Dermis microvascular lymphatic vessel endothelial cell (primary cell): ENCODE results near the gene CT45A1. TPM values are rescaled to one million over a fixed set of nuclear protein-coding genes. Genes with fewer than 3 reads are reported as not detected.
"Not testable (repeated sequence)": the region's sequence is repeated elsewhere in the genome, so short reads cannot be mapped to it uniquely, and the experiment has no call there.

Experiments
- DNase-seq, 2 donors: peaks; one replicate each; pipeline versions ENCODE4 v3.0.0 to v3.0.0-alpha.2; 2010; ENCODE audit warnings: low read depth in 2 of 2
- total RNA-seq: library from RNA; depleted of rRNA; stranded (reverse); fragments of >200 nt; gene quantifications from 2 replicates; pipeline ENCODE4 v1.2.1, GENCODE V29; 2014

CT45A1 gene, protein sequence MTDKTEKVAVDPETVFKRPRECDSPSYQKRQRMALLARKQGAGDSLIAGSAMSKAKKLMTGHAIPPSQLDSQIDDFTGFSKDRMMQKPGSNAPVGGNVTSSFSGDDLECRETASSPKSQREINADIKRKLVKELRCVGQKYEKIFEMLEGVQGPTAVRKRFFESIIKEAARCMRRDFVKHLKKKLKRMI
- not detected in 2 replicates for total RNA-seq

DNA sequence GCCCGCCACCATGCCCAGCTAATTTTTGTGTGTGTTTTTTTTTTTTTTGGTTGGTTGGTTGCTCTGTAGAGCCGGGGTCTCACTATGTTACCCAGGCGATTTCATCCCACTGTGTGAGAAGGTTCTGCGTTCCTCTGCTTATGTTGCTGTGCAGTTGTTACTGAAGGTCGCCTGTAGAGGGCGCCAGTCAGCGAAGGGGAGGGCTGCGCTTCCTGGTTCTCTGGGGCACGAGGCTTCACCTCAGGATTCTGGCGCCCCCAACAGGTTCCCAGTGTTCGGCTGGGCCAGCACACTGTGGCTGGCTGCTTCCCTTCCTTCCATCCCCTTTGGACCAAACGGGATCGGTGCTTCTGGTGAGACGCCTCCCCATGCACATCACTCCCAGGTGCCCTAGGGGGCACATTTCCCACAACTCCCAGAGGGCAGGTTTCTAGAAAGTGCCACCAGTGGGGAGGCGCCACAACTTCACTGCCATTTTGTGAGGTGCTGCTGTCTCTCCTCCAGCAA is at the start of gene CT45A1:
Gene CT45A1, plus strand, starts transcription at position 457 of the 507 bp plus-strand sequence. CDS start 5,302 bp downstream, outside the sequence.
- not testable (repeated sequence) for DNase-seq

DNA sequence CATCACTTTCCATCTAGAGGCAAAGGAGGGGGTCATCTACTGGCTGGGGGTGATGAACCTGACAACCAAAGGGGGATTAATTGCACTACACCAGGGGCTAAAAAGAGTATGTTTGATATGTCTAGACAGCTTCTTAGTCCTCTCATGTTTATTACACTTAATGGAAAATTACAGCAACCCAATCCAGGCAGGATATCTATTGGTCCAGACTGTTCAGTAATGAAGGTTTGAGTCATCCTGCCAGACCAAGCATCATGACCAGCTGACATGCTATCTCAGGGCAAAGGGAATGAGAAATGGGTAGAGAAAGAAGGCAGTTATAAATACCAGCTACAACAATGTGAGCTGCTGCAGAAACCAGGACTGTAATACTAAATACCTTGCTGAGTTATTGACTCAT is 40.5 kb upstream of the CT45A1 start:
- not testable (repeated sequence) for DNase-seq

DNA sequence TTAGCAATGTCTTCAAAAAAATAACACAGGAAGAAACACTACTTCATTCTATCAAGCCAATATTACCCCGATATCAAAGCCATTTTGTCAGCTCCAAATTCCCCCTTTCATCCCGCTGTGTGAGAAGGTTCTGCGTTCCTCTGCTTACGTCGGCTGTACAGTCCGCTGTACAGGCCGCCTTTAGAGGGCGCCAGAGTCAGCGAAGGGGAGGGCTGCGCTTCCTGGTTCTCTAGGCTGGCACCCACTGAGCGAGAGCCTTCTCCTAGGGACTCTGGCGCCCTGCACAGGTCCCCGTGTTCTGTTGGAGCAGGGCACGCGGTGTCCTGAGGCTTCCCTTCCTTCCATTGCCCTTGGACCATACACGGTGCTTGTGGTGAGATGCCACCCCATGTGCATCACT is 25.3 kb upstream of the CT45A1 start:
- DNase-seq, result peak in 1 of 2 donors; percentile 0

DNA sequence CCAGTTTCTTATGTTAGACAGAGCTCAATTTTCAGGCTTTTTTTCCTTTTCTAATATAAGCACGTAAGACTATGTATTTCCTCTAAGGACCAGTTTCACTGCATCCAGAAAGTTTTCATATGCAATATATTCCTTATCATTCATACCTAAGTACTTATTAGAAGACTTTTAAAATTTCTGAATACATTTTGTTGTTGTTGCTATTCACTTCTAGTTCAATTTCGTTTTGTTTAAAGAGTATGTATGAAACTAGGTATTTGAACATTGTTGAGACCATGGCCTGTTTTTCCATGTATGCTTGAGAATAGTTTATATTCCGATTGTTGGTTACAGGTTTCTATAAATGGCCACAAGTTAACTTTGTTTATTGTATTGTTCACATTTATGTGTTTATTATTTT is 18.0 kb upstream of the CT45A1 start:
- no peak for DNase-seq

DNA sequence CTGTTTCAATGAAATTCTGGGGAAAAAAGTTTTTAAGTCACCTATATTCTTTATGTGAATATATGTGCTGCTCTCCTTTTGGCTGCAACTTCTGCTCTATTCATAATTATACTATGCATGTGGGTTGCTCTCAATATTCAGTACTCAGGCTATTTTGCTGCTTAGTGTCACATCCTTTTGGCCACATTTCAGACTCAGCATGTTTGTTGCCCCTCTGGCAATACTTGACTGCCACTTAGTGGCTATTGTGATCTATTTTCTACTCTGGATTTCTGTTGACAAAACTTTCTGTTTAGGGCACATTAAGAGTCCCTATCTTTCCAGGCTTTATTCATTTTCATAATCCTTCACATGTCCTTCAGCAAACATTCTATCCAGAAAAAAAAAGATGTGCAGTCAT is 15.8 kb upstream of the CT45A1 start:
- DNase-seq, result no peak

DNA sequence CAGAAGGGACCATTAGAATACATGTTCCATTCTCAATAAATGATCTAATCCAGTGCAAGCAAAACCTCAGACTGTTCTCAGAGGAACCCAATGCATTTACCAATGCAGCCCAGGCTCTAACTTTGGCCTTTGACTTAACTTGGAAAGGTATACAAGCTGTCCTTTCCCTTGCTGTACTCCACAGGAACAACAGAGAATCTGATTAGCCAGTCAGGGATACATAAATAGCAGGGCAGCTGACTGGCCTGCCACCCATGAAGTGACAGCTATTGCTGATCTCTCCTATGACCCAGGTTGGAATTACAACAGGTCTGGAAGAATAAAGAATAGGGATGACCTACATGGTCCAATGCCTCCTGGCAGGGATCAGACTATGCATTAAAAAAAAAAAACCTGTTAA is 14.5 kb upstream of the CT45A1 start:
- DNase-seq, result no peak

DNA sequence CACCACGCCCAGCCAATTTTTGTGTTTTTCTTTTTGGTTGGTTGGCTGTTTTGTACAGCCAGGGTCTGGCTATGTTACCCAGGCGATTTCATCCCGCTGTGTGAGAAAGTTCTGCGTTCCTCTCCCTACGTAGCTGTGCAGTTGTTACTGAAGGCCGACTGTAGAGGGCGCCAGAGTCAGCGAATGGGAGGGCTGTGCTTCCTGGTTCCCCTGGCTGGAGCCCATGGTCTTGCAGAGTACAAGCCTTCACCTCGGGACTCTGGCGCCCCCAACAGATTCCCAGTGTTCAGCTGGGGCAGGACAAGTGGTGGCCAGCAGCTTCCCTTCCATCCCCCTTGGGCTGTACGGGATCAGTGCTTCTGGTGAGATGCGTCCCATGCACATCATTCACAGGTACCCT is 5.6 kb upstream of the CT45A1 start:
- peak in 1 of 2 donors; percentile 5 for DNase-seq

DNA sequence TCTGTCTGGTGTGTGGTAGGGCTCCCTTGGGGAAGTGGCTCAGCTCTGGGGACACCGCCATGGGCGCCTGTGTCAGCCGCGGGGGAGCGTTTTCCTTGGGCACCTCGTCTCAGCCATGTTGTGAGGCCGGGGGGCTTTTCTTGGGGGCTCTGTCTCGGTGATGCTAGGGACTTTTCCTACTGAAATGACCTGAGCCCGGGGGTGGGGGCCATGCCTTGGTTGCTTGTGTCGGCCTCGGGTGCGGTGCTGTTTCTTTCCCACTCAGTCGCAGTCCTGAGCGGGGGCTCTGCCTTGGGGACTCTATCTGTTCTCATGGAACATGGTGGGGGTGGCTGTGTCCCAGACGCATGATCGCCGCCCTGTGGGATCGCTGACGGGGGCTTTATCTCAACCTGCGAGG is 356 bp downstream of the CT45A1 start:
- no peak for DNase-seq

DNA sequence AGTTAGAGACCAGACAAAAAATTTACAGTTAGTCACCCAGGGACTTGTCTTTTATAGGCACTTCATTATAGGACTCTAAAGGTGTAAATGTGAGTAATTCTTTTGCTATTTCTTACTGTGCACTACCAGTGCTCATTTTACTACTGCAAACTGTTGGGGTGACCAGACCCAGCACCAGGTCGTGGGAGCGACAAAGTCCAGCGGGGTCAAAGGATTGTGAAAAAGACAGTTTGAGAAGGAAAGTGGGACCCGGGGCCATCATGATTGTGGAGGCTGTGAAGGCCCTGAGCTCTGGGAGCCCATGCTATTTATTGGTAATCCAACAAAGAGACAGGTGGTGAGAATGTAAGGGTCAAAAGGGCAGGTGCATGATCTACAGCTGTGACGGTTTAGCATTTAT is 21.2 kb downstream of the CT45A1 start:
- not testable (repeated sequence) for DNase-seq

DNA sequence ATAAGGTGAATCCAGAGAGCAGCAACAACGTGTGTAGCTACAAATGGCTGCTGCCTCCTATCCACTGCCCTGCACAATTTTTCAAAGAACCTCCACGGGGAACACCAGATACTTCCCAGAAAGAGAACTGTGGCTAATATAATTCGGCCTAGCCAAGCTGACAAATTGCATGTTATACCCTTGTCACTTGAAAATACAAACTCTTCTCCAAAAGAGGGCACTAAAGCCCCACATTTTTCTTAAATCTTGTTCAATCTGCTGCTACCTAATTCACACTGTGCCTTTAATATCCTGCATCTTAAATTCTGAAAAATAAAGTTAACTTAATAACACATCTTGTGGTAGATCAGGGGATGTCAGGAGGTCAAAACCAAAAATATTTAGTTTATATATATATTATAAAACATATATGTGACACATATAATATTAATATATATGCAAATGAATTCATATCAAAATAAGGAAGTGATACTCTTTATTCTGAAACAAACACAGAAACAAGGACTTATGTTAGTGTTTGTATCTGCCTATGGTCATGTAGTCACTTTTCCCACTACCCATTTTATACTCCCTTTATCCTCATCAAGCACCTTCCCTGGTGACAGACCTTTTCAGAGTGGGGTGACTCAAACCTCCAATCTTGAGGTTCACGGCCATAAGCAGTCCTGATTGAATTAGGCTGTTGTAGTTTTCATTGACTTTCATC is 24.1 kb downstream of the CT45A1 start:
- peak in 1 of 2 donors; percentile 2 for DNase-seq

DNA sequence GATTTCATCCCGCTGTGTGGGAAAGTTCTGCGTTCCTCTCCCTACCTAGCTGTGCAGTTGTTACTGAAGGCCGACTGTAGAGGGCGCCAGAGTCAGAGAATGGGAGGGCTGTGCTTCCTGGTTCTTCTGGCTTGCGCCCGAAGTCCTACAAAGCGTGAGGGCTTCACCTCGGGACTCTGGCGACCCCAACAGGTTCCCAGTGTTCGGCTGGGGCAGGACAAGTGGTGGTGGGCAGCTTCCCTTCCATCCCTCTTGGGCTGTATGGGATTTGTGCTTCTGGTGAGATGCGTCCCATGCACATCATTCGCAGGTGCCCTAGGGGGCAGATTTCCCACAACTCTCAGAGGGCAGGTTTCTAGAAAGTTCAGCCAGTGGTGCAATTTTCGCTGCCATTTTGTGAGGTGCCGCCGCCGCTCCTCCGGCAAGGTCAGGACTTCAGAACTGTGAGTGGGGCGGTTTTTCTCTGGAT is 27.3 kb downstream of the CT45A1 start:
- peak in 1 of 2 donors; percentile 27 for DNase-seq

DNA sequence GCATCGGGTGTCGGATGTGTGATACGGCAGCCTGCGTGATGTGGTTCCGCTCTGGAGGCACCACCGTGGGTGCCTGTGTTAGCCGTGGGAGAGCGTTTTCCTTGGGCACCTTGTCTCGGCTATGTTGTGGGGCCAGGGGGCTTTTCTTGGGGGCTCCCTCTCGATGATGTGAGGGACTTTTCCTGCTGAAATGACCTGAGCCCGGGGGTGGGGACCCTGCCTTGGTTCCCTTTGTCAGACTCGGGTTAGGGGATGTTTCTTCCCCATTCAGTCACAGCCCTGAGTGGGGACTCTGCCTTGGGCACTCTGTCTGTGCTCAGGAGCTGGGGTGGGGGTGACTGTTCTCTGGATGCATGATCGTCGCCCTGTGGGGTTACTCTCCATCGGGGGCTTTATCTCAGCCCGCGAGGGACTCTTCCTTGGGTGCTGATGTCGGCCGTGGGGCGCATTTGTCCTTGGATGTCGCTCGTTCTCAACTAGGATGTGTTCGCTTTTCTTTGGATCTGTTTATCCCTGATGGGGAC is 27.8 kb downstream of the CT45A1 start:
- no peak for DNase-seq

DNA sequence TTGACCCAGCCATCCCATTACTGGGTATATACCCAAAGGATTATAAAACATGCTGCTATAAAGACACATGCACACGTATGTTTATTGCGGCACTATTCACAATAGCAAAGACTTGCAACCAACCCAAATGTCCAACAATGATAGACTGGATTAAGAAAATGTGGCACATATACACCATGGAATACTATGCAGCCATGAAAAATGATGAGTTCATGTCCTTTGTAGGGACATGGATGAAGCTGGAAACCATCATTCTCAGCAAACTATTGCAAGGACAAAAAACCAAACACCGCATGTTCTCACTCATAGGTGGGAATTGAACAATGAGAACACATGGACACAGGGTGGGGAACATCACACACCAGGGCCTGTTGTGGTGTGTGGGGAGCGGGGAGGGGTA is 31.3 kb downstream of the CT45A1 start:
- not testable (repeated sequence) for DNase-seq

DNA sequence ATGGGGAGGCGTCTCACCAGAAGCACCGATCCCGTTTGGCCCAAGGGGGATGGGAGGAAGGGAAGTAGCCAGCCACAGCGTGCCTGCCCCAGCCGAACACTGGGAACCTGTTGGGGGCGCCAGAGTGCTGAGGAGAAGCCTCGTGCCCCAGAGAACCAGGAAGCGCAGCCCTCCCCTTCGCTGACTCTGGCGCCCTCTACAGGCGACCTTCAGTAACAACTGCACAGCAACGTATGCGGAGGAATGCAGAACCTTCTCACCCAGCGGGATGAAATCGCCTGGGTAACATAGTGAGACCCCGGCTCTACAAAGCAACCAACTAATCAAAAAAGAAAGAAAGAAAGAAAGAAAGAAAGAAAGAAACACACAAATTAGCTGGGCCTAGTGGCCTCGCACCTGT is 54.7 kb downstream of the CT45A1 start, which contains the start of gene CT45A3:
Gene CT45A3, minus strand, starts transcription at position 101 of the 400 bp plus-strand sequence. CDS start 3,747 bp downstream, outside the sequence.
- DNase-seq, result not testable (repeated sequence)

Other genes with a start within 250 kb of the CT45A1 start
- 0.63 and 0.77 TPM in 2 replicates for gene INTS6L, start 193.0 kb upstream of the CT45A1 start, total RNA-seq
- gene CT45A3, start 54.6 kb downstream of the CT45A1 start, total RNA-seq, result not detected in 2 replicates
- not detected in 2 replicates for gene CT45A5, start 71.9 kb downstream of the CT45A1 start, total RNA-seq
- gene CT45A6, start 89.1 kb downstream of the CT45A1 start, total RNA-seq, result not detected in 2 replicates
- not detected in 2 replicates for gene CT45A2, start 106.4 kb downstream of the CT45A1 start, total RNA-seq
- not detected in 2 replicates for gene CT45A7, start 123.6 kb downstream of the CT45A1 start, total RNA-seq
- gene CT45A8, start 140.9 kb downstream of the CT45A1 start, total RNA-seq, result not detected in 2 replicates
- gene CT45A9, start 158.2 kb downstream of the CT45A1 start, total RNA-seq, result not detected in 2 replicates
- not detected in 2 replicates for gene CT45A10, start 179.8 kb downstream of the CT45A1 start, total RNA-seq
- gene SAGE1, start 180.1 kb downstream of the CT45A1 start, total RNA-seq, result not detected in 2 replicates